Skeletal muscle satellite cell (primary cell): Measurements from ENCODE around the gene WDR55.
"Not testable (repeated sequence)": the region's sequence is repeated elsewhere in the genome, so short reads cannot be mapped to it uniquely, and the experiment has no call there.

Experiments used
- H3K27me3 ChIP-seq: 2 replicates; pipeline ENCODE4 v1.7.0; 2013; ENCODE audit warnings: low read length; ENCODE audit not compliant: control insufficient read depth, insufficient read depth
- H3K36me3 ChIP-seq: 2 replicates; pipeline ENCODE4 v1.7.0; 2013; ENCODE audit warnings: mild to moderate bottlenecking, control low read depth, low read length; ENCODE audit not compliant: insufficient read depth
- H3K4me1 ChIP-seq: 2 replicates; pipeline ENCODE4 v1.7.0; 2013; ENCODE audit warnings: low read length; ENCODE audit not compliant: control insufficient read depth, insufficient read depth
- H3K4me2 ChIP-seq: 2 replicates; pipeline ENCODE4 v1.7.0; 2013; ENCODE audit warnings: mild to moderate bottlenecking, low read length
- H3K4me3 ChIP-seq: 2 replicates; pipeline ENCODE4 v1.7.0; 2013; ENCODE audit warnings: low read length
- H3K9ac ChIP-seq: 2 replicates; pipeline ENCODE4 v1.7.0; 2013; ENCODE audit warnings: mild to moderate bottlenecking, low read depth, low read length, moderate library complexity
- H3K9me3 ChIP-seq: replicated peaks from 2 replicates; pipeline ENCODE4 v1.7.0; 2013; ENCODE audit warnings: mild to moderate bottlenecking, control low read depth, low read length

The WDR55 gene

DNA sequence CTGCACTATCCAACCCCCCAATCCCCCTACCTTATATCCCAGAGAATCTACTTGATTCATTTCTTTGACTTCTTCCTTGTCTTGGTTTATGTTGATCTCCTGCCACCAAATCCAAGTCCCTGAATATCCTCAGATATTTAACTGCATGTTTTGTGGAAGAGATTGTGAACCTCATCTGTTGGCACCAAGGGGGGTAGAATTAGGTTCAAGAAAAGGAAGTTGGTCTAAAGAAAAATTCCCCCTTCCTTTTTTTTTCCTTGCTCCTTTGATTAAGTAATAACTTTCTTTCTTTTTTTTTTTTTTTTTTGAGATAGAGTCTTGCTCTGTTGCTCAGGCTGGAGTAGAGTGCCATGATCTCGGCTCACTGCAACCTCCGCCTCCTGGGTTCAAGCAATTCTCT is 31.2 kb upstream of the WDR55 start:
- H3K9me3 ChIP-seq, result no peaks in the 10 kb centered on the region
- H3K27me3 ChIP-seq, result peaks cover 20% of the 10 kb centered on the region
- no peak overlapping the region for H3K9ac ChIP-seq
- H3K36me3 ChIP-seq, result no peaks in the 10 kb centered on the region
- peak overlapping the region; percentile 71 for H3K4me3 ChIP-seq
- peaks cover 22% of the 10 kb centered on the region for H3K4me1 ChIP-seq
- peak overlapping the region; percentile 98 for H3K4me2 ChIP-seq

DNA sequence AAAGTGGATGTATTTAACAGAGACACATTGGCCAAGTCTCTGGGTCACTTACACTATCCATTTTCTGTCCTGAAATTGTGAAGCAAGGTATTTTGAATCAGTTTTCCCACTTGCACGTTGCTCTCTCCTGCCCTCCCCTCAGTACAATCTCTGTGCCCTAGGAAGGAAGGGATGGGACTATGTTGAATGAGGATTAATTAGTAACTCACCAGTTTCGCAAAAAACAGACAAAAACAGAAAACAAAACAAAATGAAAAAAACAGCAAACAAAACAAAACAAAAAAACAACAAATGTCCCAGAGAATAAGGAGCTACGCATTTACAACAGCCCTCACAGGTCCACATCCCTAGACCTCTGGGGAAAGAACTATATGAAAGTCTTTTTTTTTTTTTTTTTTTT is 30.6 kb upstream of the WDR55 start:
- Histone ChIP-seq H3K27me3 (peaks cover 20% of the 10 kb centered on the region), H3K4me2 (no peak overlapping the region), H3K9ac (no peak overlapping the region), H3K4me1 (peaks cover 27% of the 10 kb centered on the region), H3K9me3 (no peaks in the 10 kb centered on the region), H3K4me3 (no peak overlapping the region), H3K36me3 (no peaks in the 10 kb centered on the region)

DNA sequence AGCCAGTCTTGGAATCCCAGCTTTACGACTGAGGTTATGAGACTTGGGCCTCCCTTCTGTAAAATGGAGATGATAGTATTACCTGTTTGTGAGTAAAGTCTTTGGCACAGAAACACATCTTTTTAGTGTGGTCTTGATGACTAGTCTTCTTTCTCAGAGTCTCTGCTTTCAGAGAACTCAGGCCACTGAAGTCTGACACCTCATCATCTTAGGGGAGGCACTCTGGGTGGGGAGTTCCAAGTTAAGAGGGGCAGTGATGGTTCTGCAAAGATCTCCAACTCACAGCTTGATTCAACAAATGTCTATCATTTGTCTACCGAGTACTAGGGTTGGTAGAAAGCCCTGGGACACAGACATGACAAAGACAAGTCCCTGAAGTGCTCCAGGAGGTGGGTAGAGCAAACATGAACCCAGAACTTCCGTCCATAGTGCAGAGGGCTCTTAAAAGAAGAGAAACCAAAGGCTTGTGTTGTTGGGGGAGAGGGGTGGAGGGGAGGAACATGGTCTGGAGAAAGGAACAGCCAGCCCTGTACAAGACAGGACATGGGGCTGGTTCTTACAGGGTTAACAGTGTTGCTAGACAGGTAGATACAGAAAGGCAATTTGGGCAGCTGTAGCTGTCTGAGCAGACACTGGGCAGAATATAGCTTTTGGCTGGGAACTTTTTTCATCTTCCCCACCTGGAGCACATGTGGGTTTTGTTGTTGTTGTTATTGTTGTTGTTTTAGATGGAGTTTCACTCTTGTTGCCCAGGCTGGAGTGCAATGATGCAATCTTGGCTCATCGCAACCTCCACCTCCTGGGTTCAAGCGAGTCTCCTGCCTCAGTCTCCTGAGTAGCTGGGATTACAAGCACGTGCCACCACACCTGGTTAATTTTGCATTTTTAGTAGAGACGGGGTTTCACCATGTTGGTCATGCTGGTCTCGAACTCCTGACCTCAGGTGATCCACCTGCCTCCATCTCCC is 29.1 kb upstream of the WDR55 start:
- Histone ChIP-seq H3K9me3 (no peaks in the 10 kb centered on the region), H3K36me3 (no peaks in the 10 kb centered on the region), H3K27me3 (peaks cover 20% of the 10 kb centered on the region), H3K4me3 (no peak overlapping the region), H3K4me2 (no peak overlapping the region), H3K9ac (no peak overlapping the region), H3K4me1 (peaks cover 32% of the 10 kb centered on the region)

GRCh38 chr5:140637371-140638100 is 27.2 kb upstream of the WDR55 start:
- H3K4me2 ChIP-seq, result no peak overlapping the region
- H3K27me3 ChIP-seq, result peaks cover 2% of the 10 kb centered on the region
- no peaks in the 10 kb centered on the region for H3K9me3 ChIP-seq
- peaks cover 10% of the 10 kb centered on the region for H3K36me3 ChIP-seq
- H3K9ac ChIP-seq, result no peak overlapping the region
- peaks cover 21% of the 10 kb centered on the region for H3K4me1 ChIP-seq
- H3K4me3 ChIP-seq, result no peak overlapping the region

- Histone ChIP-seq H3K4me2 (peak overlapping the region; percentile 81), H3K9ac (peak overlapping the region; percentile 80), H3K4me1 (peaks cover 10% of the 10 kb centered on the region), H3K36me3 (peaks cover 14% of the 10 kb centered on the region), H3K4me3 (peak overlapping the region; percentile 61)
- H3K9me3 ChIP-seq, H3K27me3 ChIP-seq: not testable (repeated sequence)
Observed at GRCh38 chr5:140638898-140639147, 25.9 kb upstream of the WDR55 start.

DNA sequence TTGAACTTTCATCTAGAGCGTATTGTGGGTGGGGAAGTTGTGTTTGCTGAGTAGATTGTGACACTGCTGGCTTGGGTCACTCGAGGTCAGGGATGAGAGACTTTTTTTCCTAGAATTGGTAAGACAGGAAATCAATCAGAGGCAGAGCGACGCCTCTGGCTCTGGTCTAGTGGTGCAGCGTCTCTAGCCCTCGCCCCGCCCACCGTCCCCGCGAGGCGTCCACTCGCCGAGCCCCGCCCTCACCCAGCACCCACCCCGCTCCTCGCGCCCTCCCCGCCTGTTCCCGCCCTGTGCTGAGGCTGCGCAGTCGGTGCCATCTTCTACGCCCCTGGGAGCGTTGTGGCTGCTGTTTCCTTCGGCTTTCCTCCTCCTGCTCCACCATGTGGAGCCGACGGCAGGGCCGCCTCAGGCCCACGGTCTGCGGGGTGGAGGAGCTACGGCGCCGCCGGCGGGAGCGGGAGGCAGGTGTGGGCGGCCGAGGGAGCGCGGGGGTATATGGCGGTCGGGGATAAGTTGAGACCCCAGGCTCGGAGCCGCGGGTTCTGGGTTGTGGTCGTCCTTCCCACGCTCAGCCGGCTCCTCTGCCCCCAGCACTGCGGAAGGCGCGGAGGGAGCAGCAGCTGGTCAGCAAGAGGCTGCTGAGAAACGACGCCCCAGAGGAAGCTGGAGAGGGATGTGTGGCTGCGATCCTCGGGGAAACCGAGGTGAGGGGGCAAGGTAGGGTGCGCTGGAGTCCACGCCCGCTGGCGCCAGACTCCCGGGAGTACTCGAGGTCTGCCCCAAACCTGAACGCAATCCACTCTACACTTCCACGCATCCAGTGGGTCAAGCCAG is 25.3 kb upstream of the WDR55 start, which contains the start of gene TMCO6:
Gene TMCO6, plus strand, starts transcription at position 304 of the 834 bp plus-strand sequence. Its CDS starts 77 bp downstream, at position 381.
- Histone ChIP-seq H3K27me3 (no peaks in the 10 kb centered on the region), H3K9me3 (no peaks in the 10 kb centered on the region), H3K36me3 (peaks cover 18% of the 10 kb centered on the region), H3K4me2 (peak within 1 kb of the TSS; percentile 99), H3K4me3 (peak within 1 kb of the TSS; percentile 85), H3K4me1 (peaks cover 10% of the 10 kb centered on the region), H3K9ac (peak within 1 kb of the TSS; percentile 87)

- no peak overlapping the region for H3K9ac ChIP-seq
- H3K4me3 ChIP-seq, result no peak overlapping the region
- H3K36me3 ChIP-seq, result peaks cover 24% of the 10 kb centered on the region
- no peaks in the 10 kb centered on the region for H3K27me3 ChIP-seq
- peaks cover 17% of the 10 kb centered on the region for H3K4me1 ChIP-seq
- no peaks in the 10 kb centered on the region for H3K9me3 ChIP-seq
- no peak overlapping the region for H3K4me2 ChIP-seq
Observed at GRCh38 chr5:140641716-140642115, 23.0 kb upstream of the WDR55 start.

- no peaks in the 10 kb centered on the region for H3K27me3 ChIP-seq
- H3K4me1 ChIP-seq, result peaks cover 19% of the 10 kb centered on the region
- no peak overlapping the region for H3K4me3 ChIP-seq
- H3K9ac ChIP-seq, result no peak overlapping the region
- peaks cover 24% of the 10 kb centered on the region for H3K36me3 ChIP-seq
- no peaks in the 10 kb centered on the region for H3K9me3 ChIP-seq
- no peak overlapping the region for H3K4me2 ChIP-seq
Observed at GRCh38 chr5:140642718-140643117, 22.0 kb upstream of the WDR55 start.

GRCh38 chr5:140647042-140647419 is 17.7 kb upstream of the WDR55 start:
- peak overlapping the region; percentile 91 for H3K9ac ChIP-seq
- H3K27me3 ChIP-seq, result no peaks in the 10 kb centered on the region
- no peaks in the 10 kb centered on the region for H3K9me3 ChIP-seq
- peaks cover 13% of the 10 kb centered on the region for H3K4me1 ChIP-seq
- peaks cover 41% of the 10 kb centered on the region for H3K36me3 ChIP-seq
- peak overlapping the region; percentile 87 for H3K4me2 ChIP-seq
- H3K4me3 ChIP-seq, result peak overlapping the region; percentile 81

GRCh38 chr5:140658870-140659269 is 5.8 kb upstream of the WDR55 start:
- Histone ChIP-seq H3K9me3 (no peaks in the 10 kb centered on the region), H3K4me1 (peaks cover 3% of the 10 kb centered on the region), H3K4me3 (no peak overlapping the region), H3K27me3 (no peaks in the 10 kb centered on the region), H3K4me2 (no peak overlapping the region), H3K36me3 (peaks cover 80% of the 10 kb centered on the region), H3K9ac (no peak overlapping the region)

- H3K4me2 ChIP-seq, result not testable (repeated sequence)
- H3K36me3 ChIP-seq, result peaks cover 65% of the 10 kb centered on the region
Observed at GRCh38 chr5:140660371-140660770, 4.3 kb upstream of the WDR55 start.

More at GRCh38 chr5:140660371-140660770, 4.3 kb upstream of the WDR55 start:
- not testable (repeated sequence) for H3K4me1 ChIP-seq, H3K27me3 ChIP-seq, H3K4me3 ChIP-seq, H3K9ac ChIP-seq, H3K9me3 ChIP-seq
